ENCODE measurements around the gene DRD2. TPM values are rescaled to one million over a fixed set of nuclear protein-coding genes. Genes with fewer than 3 reads are reported as not detected.

DRD2 gene
- total and polyA plus RNA-seq, 5 donors, result 0.05 TPM; not detected in 4

DNA sequence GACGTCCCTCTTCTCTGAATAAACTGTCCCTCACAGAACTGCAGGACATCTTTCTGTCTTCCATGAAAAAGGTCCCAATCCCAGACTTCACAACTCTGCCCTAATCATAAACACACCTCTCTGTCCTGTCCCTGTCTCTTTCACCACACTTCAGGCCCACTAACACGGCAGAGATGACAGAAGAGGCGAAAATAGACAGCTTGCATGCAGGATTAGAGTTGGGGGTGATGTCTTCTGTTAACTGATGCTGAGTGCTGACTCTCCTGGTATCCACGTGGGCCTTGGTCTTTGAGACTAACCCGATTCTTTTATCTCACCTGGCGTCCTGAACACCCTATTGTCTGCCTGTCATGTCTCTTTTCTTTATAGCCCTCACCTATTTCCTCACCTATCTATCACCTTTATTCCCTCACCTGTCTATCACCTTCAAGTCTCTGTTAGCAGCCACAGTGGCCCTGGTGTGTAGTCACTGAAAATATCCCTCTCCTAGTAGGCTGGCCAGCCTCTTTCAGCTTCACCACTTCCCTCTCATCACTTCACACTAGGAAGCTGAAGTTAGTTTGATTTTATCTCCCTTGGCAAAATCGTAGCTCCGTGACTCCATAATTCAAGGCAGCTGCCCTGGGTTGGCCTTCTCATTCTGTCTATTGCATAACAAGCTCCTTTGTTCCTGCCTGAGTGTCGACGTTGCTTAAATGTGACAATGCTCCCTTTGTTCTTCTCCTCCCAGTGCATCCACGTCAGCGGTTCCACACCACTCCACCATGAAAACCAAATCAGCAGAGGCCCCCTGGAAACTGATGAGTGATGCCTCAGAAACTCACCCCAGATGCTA lies 30.6 kb upstream of the DRD2 start:
- no peak for DNase-seq

DNA sequence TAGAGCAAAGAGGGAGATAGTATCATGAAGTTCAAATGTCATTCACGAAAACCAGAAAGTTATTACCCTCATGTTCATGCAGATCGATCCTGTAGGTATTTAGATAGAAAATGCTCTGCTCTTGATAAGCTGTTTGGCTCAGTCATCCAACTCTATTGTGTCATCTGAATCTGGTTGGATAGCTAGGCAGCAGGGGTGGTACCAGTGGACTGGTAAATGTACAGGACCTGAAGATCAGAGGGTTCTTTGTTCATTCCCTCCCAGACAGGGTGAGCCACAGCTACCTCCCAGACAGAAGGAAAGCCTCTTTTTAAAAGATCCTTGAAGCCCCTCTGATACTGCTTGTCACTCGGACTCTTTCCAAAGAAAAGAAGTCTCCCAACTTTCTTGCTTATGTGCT lies 29.8 kb upstream of the DRD2 start:
- WGBS, result 61% methylated on average over 3 of the region's 3 CpGs
- no peaks in the 10 kb centered on the region for H3K27me3 ChIP-seq (ENCODE audit: control insufficient read depth, insufficient read depth)

More for the DNA sequence above, 30.6 kb upstream of the DRD2 start:
- intact Hi-C loops (cut with DNase I), result no loop called here
- 32% methylated on average over 12 of the region's 12 CpGs for WGBS
- peak; percentile 45 to 50 for ATAC-seq
- Histone ChIP-seq H3K9me3 (ENCODE audit: control insufficient read depth, low read length) (no peaks in the 10 kb centered on the region), H3K4me1 (ENCODE audit: control insufficient read depth, insufficient read depth, low read length) (no peaks in the 10 kb centered on the region), H3K27me3 (ENCODE audit: control insufficient read depth, insufficient read depth) (no peaks in the 10 kb centered on the region), H3K27ac (ENCODE audit: low read length) (no peak overlapping the region), H3K4me3 (ENCODE audit: low read length) (no peak overlapping the region)

DNA sequence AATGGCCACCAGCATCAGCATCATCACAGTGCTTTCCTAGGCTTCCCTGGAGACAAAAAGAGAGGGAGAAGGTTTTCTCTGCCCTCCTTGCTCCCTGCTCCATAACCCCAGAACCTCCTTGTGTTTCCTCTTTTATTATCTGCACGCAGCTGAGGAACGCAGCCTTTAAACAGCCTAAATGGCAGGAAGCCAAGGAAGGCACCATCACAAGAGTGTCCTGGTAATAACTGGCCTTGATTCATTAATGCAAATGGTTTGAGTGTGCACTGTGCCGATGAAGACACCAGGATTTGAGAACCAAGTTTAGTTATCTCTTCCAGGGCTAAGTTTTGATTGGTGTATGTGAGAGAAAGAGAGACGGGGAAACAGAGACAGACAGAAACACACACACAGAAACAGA lies 29.4 kb upstream of the DRD2 start:
- 26% methylated on average over 4 of the region's 4 CpGs for WGBS
- intact Hi-C loops (cut with DNase I), result no loop called here
- H3K27ac ChIP-seq (ENCODE audit: low read length), result no peak overlapping the region
- H3K27me3 ChIP-seq (ENCODE audit: control insufficient read depth, insufficient read depth), result no peaks in the 10 kb centered on the region
- H3K4me3 ChIP-seq (ENCODE audit: low read length), result no peak overlapping the region
- H3K9me3 ChIP-seq (ENCODE audit: control insufficient read depth, low read length), result no peaks in the 10 kb centered on the region
- DNase-seq, result no peak
- no peaks in the 10 kb centered on the region for H3K4me1 ChIP-seq (ENCODE audit: control insufficient read depth, insufficient read depth, low read length)
- ATAC-seq, result no peak

More for the DNA sequence above, 29.8 kb upstream of the DRD2 start:
- Histone ChIP-seq H3K9me3 (ENCODE audit: control insufficient read depth, low read length) (no peaks in the 10 kb centered on the region), H3K4me1 (ENCODE audit: control insufficient read depth, insufficient read depth, low read length) (no peaks in the 10 kb centered on the region), H3K4me3 (ENCODE audit: low read length) (no peak overlapping the region), H3K27ac (ENCODE audit: low read length) (no peak overlapping the region)
- no peak for DNase-seq
- intact Hi-C loops (cut with DNase I), result no loop called here
- ATAC-seq, result no peak

DNA sequence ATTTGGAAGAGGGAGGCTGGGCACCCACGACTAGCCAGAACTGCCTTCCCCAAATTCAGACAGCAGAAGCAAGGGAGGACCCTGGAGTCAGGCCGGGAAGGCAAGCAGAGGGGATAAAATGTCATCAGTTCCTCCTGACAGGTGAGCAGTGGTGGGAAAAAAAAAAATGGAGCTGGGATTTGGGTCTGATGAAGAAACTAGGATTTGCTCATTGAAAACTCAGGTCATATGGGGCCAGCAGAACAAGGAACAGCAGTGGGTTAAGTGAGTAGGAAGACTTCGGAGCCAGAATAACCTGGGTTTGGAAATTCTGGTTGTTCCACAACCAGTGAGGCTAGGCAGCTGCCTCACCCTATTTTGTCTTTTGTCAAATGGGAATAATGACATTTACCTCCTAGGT lies 28.9 kb upstream of the DRD2 start:
- no peak overlapping the region for H3K27ac ChIP-seq (ENCODE audit: low read length)
- H3K9me3 ChIP-seq (ENCODE audit: control insufficient read depth, low read length), result no peaks in the 10 kb centered on the region
- DNase-seq, result no peak
- intact Hi-C loops (cut with DNase I), result no loop called here
- no peak for ATAC-seq
- no peak overlapping the region for H3K4me3 ChIP-seq (ENCODE audit: low read length)
- H3K4me1 ChIP-seq (ENCODE audit: control insufficient read depth, insufficient read depth, low read length), result no peaks in the 10 kb centered on the region
- WGBS, result 70% methylated on average over 3 of the region's 3 CpGs
- no peaks in the 10 kb centered on the region for H3K27me3 ChIP-seq (ENCODE audit: control insufficient read depth, insufficient read depth)

GRCh38 chr11:113497066-113497910 lies 22.1 kb upstream of the DRD2 start:
- DNase-seq (no peak), ATAC-seq (no peak)
- 85% methylated on average over 4 of the region's 4 CpGs for WGBS
- no peaks in the 10 kb centered on the region for H3K4me1 ChIP-seq (ENCODE audit: control insufficient read depth, insufficient read depth, low read length)
- no peak overlapping the region for H3K27ac ChIP-seq (ENCODE audit: low read length)
- no peak overlapping the region for H3K4me3 ChIP-seq (ENCODE audit: low read length)
- no peaks in the 10 kb centered on the region for H3K9me3 ChIP-seq (ENCODE audit: control insufficient read depth, low read length)
- H3K27me3 ChIP-seq (ENCODE audit: control insufficient read depth, insufficient read depth), result no peaks in the 10 kb centered on the region
- intact Hi-C loops (cut with DNase I), result no loop called here

DNA sequence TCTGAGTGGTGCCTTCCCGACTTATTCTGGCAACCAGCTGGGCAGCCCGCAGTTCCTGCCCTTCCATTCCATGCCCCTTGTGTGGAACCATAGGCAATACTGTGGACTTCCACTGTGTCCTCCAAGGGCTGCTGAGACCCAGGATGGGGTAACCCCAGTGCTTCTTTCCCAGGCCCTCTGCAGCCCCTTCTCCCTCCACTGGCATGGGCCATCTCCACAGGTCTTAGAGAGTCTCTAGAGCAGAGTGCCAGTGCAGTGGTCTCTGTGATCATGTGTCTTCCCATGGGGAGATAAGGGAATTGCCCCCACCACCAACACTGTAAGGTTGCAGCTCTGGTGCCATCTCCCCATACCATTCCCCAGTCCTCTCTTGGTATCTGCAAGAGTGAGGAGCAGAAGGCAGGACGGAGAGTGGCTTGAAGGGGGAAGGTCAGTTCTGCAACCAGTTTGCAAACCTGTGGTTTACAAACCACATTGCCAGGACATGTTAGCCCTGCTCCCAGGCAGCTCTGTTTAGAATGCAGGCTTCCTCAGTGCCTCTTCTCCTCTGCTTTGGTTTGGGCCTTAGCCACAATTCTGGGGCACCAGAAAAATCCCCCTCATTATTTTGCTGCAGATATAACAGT lies 20.9 kb upstream of the DRD2 start:
- no peaks in the 10 kb centered on the region for H3K27me3 ChIP-seq (ENCODE audit: control insufficient read depth, insufficient read depth)
- ATAC-seq, result no peak
- 71% methylated on average over 3 of the region's 3 CpGs for WGBS

GRCh38 chr11:113494021-113494420 lies 18.8 kb upstream of the DRD2 start:
- Histone ChIP-seq H3K27ac (ENCODE audit: low read length) (no peak overlapping the region), H3K4me1 (ENCODE audit: control insufficient read depth, insufficient read depth, low read length) (no peaks in the 10 kb centered on the region), H3K27me3 (ENCODE audit: control insufficient read depth, insufficient read depth) (no peaks in the 10 kb centered on the region), H3K9me3 (ENCODE audit: control insufficient read depth, low read length) (no peaks in the 10 kb centered on the region), H3K4me3 (ENCODE audit: low read length) (no peak overlapping the region)
- no peak for DNase-seq
- no peak for ATAC-seq
- 83% methylated on average over 6 of the region's 6 CpGs for WGBS
- intact Hi-C loops (cut with DNase I), result no loop called here

More for the DNA sequence above, 20.9 kb upstream of the DRD2 start:
- H3K4me1 ChIP-seq (ENCODE audit: control insufficient read depth, insufficient read depth, low read length), result no peaks in the 10 kb centered on the region
- DNase-seq, result no peak
- intact Hi-C loops (cut with DNase I), result no loop called here
- H3K9me3 ChIP-seq (ENCODE audit: control insufficient read depth, low read length), result no peaks in the 10 kb centered on the region
- H3K4me3 ChIP-seq (ENCODE audit: low read length), result no peak overlapping the region
- no peak overlapping the region for H3K27ac ChIP-seq (ENCODE audit: low read length)

- ATAC-seq (no peak), DNase-seq (no peak)
- H3K27me3 ChIP-seq (ENCODE audit: control insufficient read depth, insufficient read depth), result no peaks in the 10 kb centered on the region
- no peaks in the 10 kb centered on the region for H3K4me1 ChIP-seq (ENCODE audit: control insufficient read depth, insufficient read depth, low read length)
- H3K27ac ChIP-seq (ENCODE audit: low read length), result no peak overlapping the region
- H3K4me3 ChIP-seq (ENCODE audit: low read length), result no peak overlapping the region
- 74% methylated on average over 2 of the region's 2 CpGs for WGBS
- intact Hi-C loops (cut with DNase I), result no loop called here
- H3K9me3 ChIP-seq (ENCODE audit: control insufficient read depth, low read length), result no peaks in the 10 kb centered on the region
Measured at GRCh38 chr11:113493206-113493605, 18.0 kb upstream of the DRD2 start.

- Histone ChIP-seq H3K27ac (ENCODE audit: low read length) (no peak overlapping the region), H3K4me3 (ENCODE audit: low read length) (no peak overlapping the region), H3K9me3 (ENCODE audit: control insufficient read depth, low read length) (no peaks in the 10 kb centered on the region), H3K27me3 (ENCODE audit: control insufficient read depth, insufficient read depth) (no peaks in the 10 kb centered on the region), H3K4me1 (ENCODE audit: control insufficient read depth, insufficient read depth, low read length) (no peaks in the 10 kb centered on the region)
- ATAC-seq (no peak), DNase-seq (no peak)
- intact Hi-C loops (cut with DNase I), result no loop called here
Measured at GRCh38 chr11:113488931-113489351, 13.7 kb upstream of the DRD2 start.

GRCh38 chr11:113487622-113488021 lies 12.4 kb upstream of the DRD2 start:
- WGBS, result 79% methylated on average over 4 of the region's 4 CpGs
- DNase-seq, result no peak
- Histone ChIP-seq H3K27me3 (ENCODE audit: control insufficient read depth, insufficient read depth) (no peaks in the 10 kb centered on the region), H3K27ac (ENCODE audit: low read length) (no peak overlapping the region), H3K4me3 (ENCODE audit: low read length) (no peak overlapping the region), H3K9me3 (ENCODE audit: control insufficient read depth, low read length) (no peaks in the 10 kb centered on the region), H3K4me1 (ENCODE audit: control insufficient read depth, insufficient read depth, low read length) (no peaks in the 10 kb centered on the region)
- no peak for ATAC-seq
- intact Hi-C loops (cut with DNase I), result no loop called here

DNA sequence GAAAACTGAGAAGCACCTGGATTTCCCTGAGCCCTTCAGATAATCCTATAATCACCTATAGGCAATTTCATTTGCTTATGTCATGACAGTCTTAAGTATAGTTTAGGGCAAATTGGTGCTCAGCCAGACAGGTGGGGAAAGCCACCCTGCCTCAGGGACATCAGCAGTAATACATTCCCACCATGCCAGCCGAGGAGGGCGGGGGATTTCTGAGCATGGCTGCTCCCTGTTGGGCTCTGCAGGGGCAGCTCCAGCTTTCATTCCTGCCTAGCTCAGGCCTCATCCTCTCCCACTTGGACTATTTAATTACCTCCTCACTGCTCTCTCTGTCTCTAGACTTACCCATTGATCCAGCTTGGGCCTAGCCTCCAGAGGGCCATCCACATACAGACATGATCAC lies 9.0 kb upstream of the DRD2 start:
- Histone ChIP-seq H3K27ac (ENCODE audit: low read length) (no peak overlapping the region), H3K27me3 (ENCODE audit: control insufficient read depth, insufficient read depth) (no peaks in the 10 kb centered on the region)
- intact Hi-C loops (cut with DNase I), result no loop called here

More for the DNA sequence above, 9.0 kb upstream of the DRD2 start:
- Histone ChIP-seq H3K9me3 (ENCODE audit: control insufficient read depth, low read length) (no peaks in the 10 kb centered on the region), H3K4me1 (ENCODE audit: control insufficient read depth, insufficient read depth, low read length) (no peaks in the 10 kb centered on the region), H3K4me3 (ENCODE audit: low read length) (no peak overlapping the region)
- 86% methylated on average over 2 of the region's 2 CpGs for WGBS
- DNase-seq (no peak), ATAC-seq (no peak)

All from right cardiac atrium (tissue), 5 donors.